ENCODE measurements around the gene MED25.
A peak's percentile ranks its signal among the peaks of the same experiment; 100 is the strongest.

GRCh38 chr19:49809160-49809940 is 8.7 kb upstream of the MED25 start:
- peak in 1 of 6 experiments; percentile 10 for TF ChIP-seq CTCF (IDR thresholded peaks at IDR 0.05)
- no peak for TF ChIP-seq POLR2A (IDR thresholded peaks at IDR 0.05)

All from Peyer's patch (tissue), 4 donors.